HG02852 (cell line): Measurements from ENCODE around the gene SDK2.

Experiments
- ATAC-seq: cut with Tn5 transposase; IDR thresholded peaks from one replicate; pipeline ENCODE4 v1.9.1; 2021; ENCODE audit warnings: mild to moderate bottlenecking, moderate library complexity; ENCODE audit not compliant: unreplicated experiment

The SDK2 gene

GRCh38 chr17:73561111-73561510 is 83.1 kb downstream of the SDK2 start:
- no peak for ATAC-seq

- ATAC-seq = no peak
Measured at GRCh38 chr17:73560661-73561060, 83.6 kb downstream of the SDK2 start.

GRCh38 chr17:73559532-73559931 is 84.7 kb downstream of the SDK2 start:
- no peak for ATAC-seq

- no peak for ATAC-seq
Measured at GRCh38 chr17:73555199-73555960, 88.9 kb downstream of the SDK2 start.

GRCh38 chr17:73554498-73554897 is 89.7 kb downstream of the SDK2 start:
- no peak for ATAC-seq

- ATAC-seq = no peak
Measured at GRCh38 chr17:73553311-73553710, 90.9 kb downstream of the SDK2 start.

- no peak for ATAC-seq
Measured at GRCh38 chr17:73552300-73553048, 91.8 kb downstream of the SDK2 start.

GRCh38 chr17:73551759-73552158 is 92.5 kb downstream of the SDK2 start:
- no peak for ATAC-seq

GRCh38 chr17:73551144-73551543 is 93.1 kb downstream of the SDK2 start:
- no peak for ATAC-seq

GRCh38 chr17:73550556-73550955 is 93.7 kb downstream of the SDK2 start:
- ATAC-seq = no peak

- no peak for ATAC-seq
Measured at GRCh38 chr17:73549841-73550430, 94.3 kb downstream of the SDK2 start.

- ATAC-seq = no peak
Measured at GRCh38 chr17:73548620-73549311, 95.5 kb downstream of the SDK2 start.

- ATAC-seq = no peak
Measured at GRCh38 chr17:73547790-73548189, 96.5 kb downstream of the SDK2 start.

- no peak for ATAC-seq
Measured at GRCh38 chr17:73546770-73547536, 97.3 kb downstream of the SDK2 start.

GRCh38 chr17:73546114-73546513 is 98.1 kb downstream of the SDK2 start:
- ATAC-seq = no peak

GRCh38 chr17:73545109-73546032 is 98.9 kb downstream of the SDK2 start:
- ATAC-seq = no peak

- no peak for ATAC-seq
Measured at GRCh38 chr17:73544333-73544732, 99.9 kb downstream of the SDK2 start.

GRCh38 chr17:73542323-73542722 is 101.9 kb downstream of the SDK2 start:
- ATAC-seq = no peak

GRCh38 chr17:73541561-73541981 is 102.7 kb downstream of the SDK2 start:
- ATAC-seq = no peak

- ATAC-seq = no peak
Measured at GRCh38 chr17:73541111-73541510, 103.1 kb downstream of the SDK2 start.
